HEK293 (cell line): ENCODE results near the gene PRR5.

ENCODE experiments used
- ATF2 ChIP-seq: fragments of 450-650 bp; formaldehyde crosslinking; IDR thresholded peaks from 2 replicates; pipeline ENCODE4 v1.5.1; 2016; ENCODE audit warnings: missing biosample characterization, missing genetic modification characterization, low read depth
- CTCF ChIP-seq: fragments of 450-650 bp; formaldehyde crosslinking; IDR thresholded peaks from 2 replicates; pipeline ENCODE4 v1.5.1; 2016; ENCODE audit warnings: missing biosample characterization, missing genetic modification characterization
- ZNF521 ChIP-seq: fragments of 450-650 bp; formaldehyde crosslinking; IDR thresholded peaks from 2 replicates; pipeline ENCODE4 v1.5.1; 2017; ENCODE audit warnings: missing biosample characterization, mild to moderate bottlenecking, missing genetic modification characterization

- no peak for TF ChIP-seq CTCF (tag by site-specific recombination)
- TF ChIP-seq ZNF521 (tag by site-specific recombination), result no peak
- no peak for TF ChIP-seq ATF2 (tag by site-specific recombination)
Measured at GRCh38 chr22:44750481-44750880, 48.5 kb downstream of the PRR5 start.
